ENCODE data around the gene ZNF837.

GRCh38 chr19:58388175-58388526 is 7.3 kb upstream of the ZNF837 start:
- TF ChIP-seq POLR2A (IDR thresholded peaks at IDR 0.05; ENCODE audit: low read depth, low read length) = no peak
- no peak for TF ChIP-seq BHLHE40 (IDR thresholded peaks at IDR 0.05; ENCODE audit: low read depth, low read length)

All from IMR-90 (cell line).